Astrocyte (in vitro differentiated cells and primary cell): ENCODE measurements around the gene RASGEF1C. TPM values are rescaled to one million over a fixed set of nuclear protein-coding genes. Genes with fewer than 3 reads are reported as not detected.

Source experiments
- DNase-seq: peaks from one replicate; pipeline ENCODE4 v3.0.0-alpha.2; 2010; ENCODE audit warnings: low read depth
- FAIRE-seq: peaks from 2 replicates; lab custom pipeline; 2011; peaks lifted over from hg19 to GRCh38; lab: Jason Lieb, UNC
- H2AFZ ChIP-seq: 2 replicates; pipeline ENCODE4 v1.6.0; 2012; ENCODE audit warnings: low read depth, low read length, inconsistent platforms
- H3K27ac ChIP-seq: 2 replicates; pipeline ENCODE4 v1.5.1; 2011; ENCODE audit warnings: low read depth, low read length, inconsistent platforms
- H3K27me3 ChIP-seq: 2 replicates; pipeline ENCODE4 v1.6.0; 2011; ENCODE audit warnings: low read length, inconsistent platforms; ENCODE audit not compliant: insufficient read depth
- H3K36me3 ChIP-seq: 2 replicates; pipeline ENCODE4 v1.5.1; 2011; ENCODE audit warnings: low read length, inconsistent platforms; ENCODE audit not compliant: insufficient read depth
- H3K4me1 ChIP-seq: 2 replicates; pipeline ENCODE4 v1.5.1; 2011; ENCODE audit warnings: low read length, inconsistent platforms; ENCODE audit not compliant: insufficient read depth
- H3K4me2 ChIP-seq: 2 replicates; pipeline ENCODE4 v1.6.0; 2012; ENCODE audit warnings: low read length, inconsistent platforms
- H3K4me3 ChIP-seq: 2 replicates; pipeline ENCODE4 v1.5.1; 2011; ENCODE audit warnings: low read depth, mild to moderate bottlenecking, low read length, inconsistent platforms; ENCODE audit not compliant: insufficient read depth
- H3K79me2 ChIP-seq: 2 replicates; pipeline ENCODE4 v1.6.0; 2012; ENCODE audit warnings: mild to moderate bottlenecking, low read length, inconsistent platforms; ENCODE audit not compliant: insufficient read depth
- H3K9ac ChIP-seq: 2 replicates; pipeline ENCODE4 v1.6.0; 2012; ENCODE audit warnings: mild to moderate bottlenecking, low read length, inconsistent platforms
- H3K9me3 ChIP-seq: 2 replicates; pipeline ENCODE4 v1.5.1; 2012; ENCODE audit warnings: low read depth, mild to moderate bottlenecking, low read length, inconsistent platforms; ENCODE audit not compliant: insufficient read depth
- H4K20me1 ChIP-seq: 2 replicates; pipeline ENCODE4 v1.6.0; 2012; ENCODE audit warnings: low read length, inconsistent platforms; ENCODE audit not compliant: insufficient read depth
- H3K27ac Mint-ChIP-seq: one replicate; pipeline ENCODE4 v1.8.0; 2021; ENCODE audit warnings: mild to moderate bottlenecking, mixed read lengths; ENCODE audit not compliant: unreplicated experiment
- H3K27me3 Mint-ChIP-seq: one replicate; pipeline ENCODE4 v1.8.0; 2021; ENCODE audit warnings: low read depth, mixed read lengths; ENCODE audit not compliant: unreplicated experiment
- H3K36me3 Mint-ChIP-seq: one replicate; pipeline ENCODE4 v1.8.0; 2021; ENCODE audit warnings: low read depth, mixed read lengths; ENCODE audit not compliant: unreplicated experiment
- H3K4me1 Mint-ChIP-seq: one replicate; pipeline ENCODE4 v1.8.0; 2021; ENCODE audit warnings: low read depth, mixed read lengths; ENCODE audit not compliant: unreplicated experiment
- H3K4me3 Mint-ChIP-seq: one replicate; pipeline ENCODE4 v1.8.0; 2021; ENCODE audit warnings: mild to moderate bottlenecking, moderate library complexity, mixed read lengths; ENCODE audit not compliant: unreplicated experiment
- H3K9me3 Mint-ChIP-seq: one replicate; pipeline ENCODE4 v1.8.0; 2021; ENCODE audit warnings: mild to moderate bottlenecking, mixed read lengths; ENCODE audit not compliant: unreplicated experiment
- EZH2 ChIP-seq: IDR thresholded peaks from 2 replicates; pipeline ENCODE4 v1.6.1; 2012; ENCODE audit warnings: mild to moderate bottlenecking, low read length, inconsistent platforms; ENCODE audit not compliant: insufficient read depth
- total RNA-seq: library from RNA; stranded (reverse); gene quantifications from 2 replicates; pipeline ENCODE4 v1.2.1, GENCODE V29; 2021
- TF ChIP-seq, protein P1 (sequence below): IDR thresholded peaks from 2 replicates; pipeline ENCODE4 v1.5.1; 2011; ENCODE audit warnings: low read depth, mild to moderate bottlenecking, inconsistent platforms, low read length, moderate library complexity; ENCODE audit not compliant: insufficient read depth

Gene RASGEF1C
- total RNA-seq, 1 donor from 2014 or later = 0.41 TPM

DNA sequence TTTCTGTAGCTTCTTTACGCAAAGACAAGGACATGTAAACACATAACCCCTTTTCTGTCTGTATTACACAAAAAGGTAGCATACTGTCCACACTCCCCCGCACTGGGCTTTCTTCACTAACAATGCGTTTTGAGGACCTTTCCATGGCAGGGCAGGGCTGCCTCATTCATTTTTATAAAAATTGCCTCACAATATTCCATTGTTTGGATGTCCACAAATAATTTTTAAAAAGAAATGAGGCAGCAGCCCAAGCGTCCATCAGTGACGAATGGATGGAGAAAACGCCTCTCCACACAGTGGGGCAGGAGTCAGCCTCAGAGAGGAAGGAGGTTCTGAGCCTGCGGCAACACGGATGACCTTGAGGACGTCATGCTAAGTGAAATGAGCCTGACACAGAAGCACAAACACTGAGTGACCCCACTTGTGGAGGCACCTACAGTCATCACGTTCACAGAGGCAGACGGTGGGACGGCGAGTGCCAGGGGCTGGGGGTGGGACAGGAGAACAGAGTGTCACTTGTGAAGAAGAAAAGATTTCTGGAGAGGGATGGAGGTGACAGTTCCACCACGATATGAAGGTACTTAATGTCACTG, 67.8 kb downstream of the RASGEF1C start:
- Histone ChIP-seq H3K9me3 (no peaks in the 10 kb centered on the region), H3K27ac (no peak overlapping the region), H3K4me2 (no peak overlapping the region), H2AFZ (no peak overlapping the region), H3K79me2 (no peaks in the 10 kb centered on the region), H3K4me1 (no peaks in the 10 kb centered on the region), H3K4me3 (no peak overlapping the region), H3K36me3 (no peaks in the 10 kb centered on the region), H3K27me3 (peaks cover 26% of the 10 kb centered on the region), H4K20me1 (no peaks in the 10 kb centered on the region), H3K9ac (no peak overlapping the region)
- DNase-seq (no peak), FAIRE-seq (no peak)
- peaks cover 59% of the 10 kb centered on the region for H3K27me3 Mint-ChIP-seq
- H3K27ac Mint-ChIP-seq = no peak overlapping the region
- no peak overlapping the region for H3K4me3 Mint-ChIP-seq
- no peaks in the 10 kb centered on the region for H3K4me1 Mint-ChIP-seq
- TF ChIP-seq, protein P1, sequence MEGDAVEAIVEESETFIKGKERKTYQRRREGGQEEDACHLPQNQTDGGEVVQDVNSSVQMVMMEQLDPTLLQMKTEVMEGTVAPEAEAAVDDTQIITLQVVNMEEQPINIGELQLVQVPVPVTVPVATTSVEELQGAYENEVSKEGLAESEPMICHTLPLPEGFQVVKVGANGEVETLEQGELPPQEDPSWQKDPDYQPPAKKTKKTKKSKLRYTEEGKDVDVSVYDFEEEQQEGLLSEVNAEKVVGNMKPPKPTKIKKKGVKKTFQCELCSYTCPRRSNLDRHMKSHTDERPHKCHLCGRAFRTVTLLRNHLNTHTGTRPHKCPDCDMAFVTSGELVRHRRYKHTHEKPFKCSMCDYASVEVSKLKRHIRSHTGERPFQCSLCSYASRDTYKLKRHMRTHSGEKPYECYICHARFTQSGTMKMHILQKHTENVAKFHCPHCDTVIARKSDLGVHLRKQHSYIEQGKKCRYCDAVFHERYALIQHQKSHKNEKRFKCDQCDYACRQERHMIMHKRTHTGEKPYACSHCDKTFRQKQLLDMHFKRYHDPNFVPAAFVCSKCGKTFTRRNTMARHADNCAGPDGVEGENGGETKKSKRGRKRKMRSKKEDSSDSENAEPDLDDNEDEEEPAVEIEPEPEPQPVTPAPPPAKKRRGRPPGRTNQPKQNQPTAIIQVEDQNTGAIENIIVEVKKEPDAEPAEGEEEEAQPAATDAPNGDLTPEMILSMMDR = no peak
- TF ChIP-seq EZH2 = no peak
- peaks cover 8% of the 10 kb centered on the region for H3K9me3 Mint-ChIP-seq
- peaks cover 2% of the 10 kb centered on the region for H3K36me3 Mint-ChIP-seq

GRCh38 chr5:180140571-180140970, 68.4 kb downstream of the RASGEF1C start:
- no peak for FAIRE-seq
- peaks cover 59% of the 10 kb centered on the region for H3K27me3 Mint-ChIP-seq

More at GRCh38 chr5:180140571-180140970, 68.4 kb downstream of the RASGEF1C start:
- TF ChIP-seq EZH2 = no peak
- TF ChIP-seq, protein P1 = no peak
- H3K4me2 ChIP-seq = no peak overlapping the region
- H4K20me1 ChIP-seq = no peaks in the 10 kb centered on the region
- H3K9me3 Mint-ChIP-seq = peaks cover 5% of the 10 kb centered on the region
- H3K4me3 ChIP-seq = no peak overlapping the region
- DNase-seq = no peak
- H3K9me3 ChIP-seq = no peaks in the 10 kb centered on the region
- no peak overlapping the region for H3K27ac Mint-ChIP-seq
- H2AFZ ChIP-seq = no peak overlapping the region
- H3K9ac ChIP-seq = no peak overlapping the region
- no peaks in the 10 kb centered on the region for H3K79me2 ChIP-seq
- peaks cover 2% of the 10 kb centered on the region for H3K36me3 Mint-ChIP-seq
- H3K4me3 Mint-ChIP-seq = no peak overlapping the region
- no peaks in the 10 kb centered on the region for H3K4me1 Mint-ChIP-seq
- peaks cover 4% of the 10 kb centered on the region for H3K4me1 ChIP-seq
- H3K36me3 ChIP-seq = no peaks in the 10 kb centered on the region
- H3K27me3 ChIP-seq = peaks cover 26% of the 10 kb centered on the region
- H3K27ac ChIP-seq = no peak overlapping the region
